Natural killer cell (primary cell): ENCODE results near the gene FOXJ3. TPM values are rescaled to one million over a fixed set of nuclear protein-coding genes. Genes with fewer than 3 reads are reported as not detected.
A peak's percentile ranks its signal among the peaks of the same experiment; 100 is the strongest.

Experiments used
- ATAC-seq, 3 donors: fragments of 150-1000 bp in 2 of 3; fragments of 200-7000 bp in 1 of 3; cut with Tn5 transposase; 1 replicate in 1 of 3; 2 replicates in 2 of 3; pipeline ENCODE4 v1.10.0; 2021; ENCODE audit warnings: mild to moderate bottlenecking in 2 of 3, moderate library complexity in 2 of 3
- DNase-seq, 2 donors: peaks; one replicate each; pipeline versions ENCODE4 v3.0.0 to v3.0.0-alpha.2; 2013 to 2021; ENCODE audit warnings: mixed read lengths in 1 of 2
- H3K27ac ChIP-seq: one replicate; pipeline ENCODE4 v1.5.1; 2013; ENCODE audit warnings: mild to moderate bottlenecking, low read length
- H3K27me3 ChIP-seq: one replicate; pipeline ENCODE4 v1.6.1; 2013; ENCODE audit warnings: low read length; ENCODE audit not compliant: control insufficient read depth, insufficient read depth
- H3K36me3 ChIP-seq: one replicate; pipeline ENCODE4 v1.6.1; 2013; ENCODE audit warnings: low read length; ENCODE audit not compliant: control insufficient read depth, insufficient read depth
- H3K4me1 ChIP-seq: one replicate; pipeline ENCODE4 v1.6.1; 2013; ENCODE audit warnings: low read length; ENCODE audit not compliant: control insufficient read depth, insufficient read depth
- H3K4me3 ChIP-seq: one replicate; pipeline ENCODE4 v1.5.1; 2013; ENCODE audit warnings: low read length
- H3K9me3 ChIP-seq: one replicate; pipeline ENCODE4 v1.6.1; 2013; ENCODE audit warnings: low read length; ENCODE audit not compliant: control insufficient read depth, insufficient read depth
- H3K27ac Mint-ChIP-seq, 2 donors: one replicate each; pipeline ENCODE4 v1.8.0; 2022; ENCODE audit warnings: mild to moderate bottlenecking in 2 of 2, mixed read lengths in 2 of 2, moderate library complexity in 1 of 2
- H3K27me3 Mint-ChIP-seq, 2 donors: one replicate each; pipeline ENCODE4 v1.8.0; 2022; ENCODE audit warnings: low read depth in 2 of 2, mixed read lengths in 2 of 2
- H3K36me3 Mint-ChIP-seq: one replicate; pipeline ENCODE4 v1.8.0; 2022; ENCODE audit warnings: mixed read lengths
- H3K4me1 Mint-ChIP-seq, 2 donors: one replicate each; pipeline ENCODE4 v1.8.0; 2022; ENCODE audit warnings: mixed read lengths in 2 of 2
- H3K4me3 Mint-ChIP-seq: one replicate; pipeline ENCODE4 v1.8.0; 2022; ENCODE audit warnings: mild to moderate bottlenecking, moderate library complexity, mixed read lengths
- H3K9me3 Mint-ChIP-seq, 2 donors: one replicate each; pipeline ENCODE4 v1.8.0; 2022; ENCODE audit warnings: mixed read lengths in 2 of 2
- WGBS: methylation state at CpG from one replicate; pipeline ENCODE4 v1.1.7; 2013; ENCODE audit warnings: missing lambda C conversion rate; ENCODE audit not compliant: insufficient coverage; 5-methylcytosine and 5-hydroxymethylcytosine counted together
- intact Hi-C: fragments of 100-400 bp; cut with micrococcal nuclease; formaldehyde crosslinking; loops from one replicate; pipeline ENCODE4 v1.14.2; 2022
- total RNA-seq, 4 donors: library from RNA; stranded (reverse); fragments of 120-200 nt in 1 of 4; gene quantifications; one replicate each; pipeline versions ENCODE4 v1.2.3 to v1.2.4, GENCODE V29; 2013 to 2022
- TF ChIP-seq, protein P1 (sequence below): fragments of 200-600 bp; IDR thresholded peaks from one replicate; pipeline ENCODE4 v1.8.0; 2022; ENCODE audit warnings: antibody characterized with exemption

Gene FOXJ3
- total RNA-seq, 3 donors from 2014 or later (not counting 1 experiment from before 2014, with no cell fraction given), result 81.9 to 93.8 (median 82.5) TPM

DNA sequence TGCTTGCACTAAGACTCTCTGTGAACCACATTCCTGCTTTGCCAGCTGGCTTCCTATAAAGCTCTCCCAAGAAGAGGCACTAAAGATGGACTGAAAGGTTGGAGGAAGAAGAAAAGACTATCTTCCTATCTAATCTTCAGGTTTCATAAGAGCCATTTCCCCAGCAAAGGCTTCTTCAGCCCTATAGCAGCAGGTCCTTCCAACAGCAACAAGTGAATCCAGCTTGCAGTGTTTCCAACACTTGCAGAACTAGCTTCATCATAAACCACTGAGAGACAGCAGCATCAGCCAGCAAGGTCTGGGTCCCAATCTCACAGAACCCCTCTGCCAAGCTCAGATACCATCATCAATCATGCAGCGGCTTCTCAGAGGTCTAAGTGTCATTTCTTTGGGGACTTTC is 28.1 kb downstream of the FOXJ3 start:
- Histone ChIP-seq H3K27ac (no peak overlapping the region), H3K36me3 (no peaks in the 10 kb centered on the region), H3K4me3 (no peak overlapping the region), H3K9me3 (peaks cover 4% of the 10 kb centered on the region), H3K4me1 (no peaks in the 10 kb centered on the region), H3K27me3 (no peaks in the 10 kb centered on the region)
- intact Hi-C loops, result no loop called here
- Mint-ChIP-seq H3K4me1 (peaks cover 51 to 57% of the 10 kb centered on the region in 2 donors), H3K27me3 (no peaks in the 10 kb centered on the region), H3K9me3 (peaks cover 0 to under 1% of the 10 kb centered on the region in 2 donors), H3K36me3 (peaks cover 2% of the 10 kb centered on the region), H3K4me3 (no peak overlapping the region), H3K27ac (peak overlapping the region in 1 of 2 donors; percentile 42)
- ATAC-seq, result no peak
- DNase-seq, result no peak
- WGBS, result 87% methylated on average over 1 of the region's 1 CpG
- TF ChIP-seq, protein P1, sequence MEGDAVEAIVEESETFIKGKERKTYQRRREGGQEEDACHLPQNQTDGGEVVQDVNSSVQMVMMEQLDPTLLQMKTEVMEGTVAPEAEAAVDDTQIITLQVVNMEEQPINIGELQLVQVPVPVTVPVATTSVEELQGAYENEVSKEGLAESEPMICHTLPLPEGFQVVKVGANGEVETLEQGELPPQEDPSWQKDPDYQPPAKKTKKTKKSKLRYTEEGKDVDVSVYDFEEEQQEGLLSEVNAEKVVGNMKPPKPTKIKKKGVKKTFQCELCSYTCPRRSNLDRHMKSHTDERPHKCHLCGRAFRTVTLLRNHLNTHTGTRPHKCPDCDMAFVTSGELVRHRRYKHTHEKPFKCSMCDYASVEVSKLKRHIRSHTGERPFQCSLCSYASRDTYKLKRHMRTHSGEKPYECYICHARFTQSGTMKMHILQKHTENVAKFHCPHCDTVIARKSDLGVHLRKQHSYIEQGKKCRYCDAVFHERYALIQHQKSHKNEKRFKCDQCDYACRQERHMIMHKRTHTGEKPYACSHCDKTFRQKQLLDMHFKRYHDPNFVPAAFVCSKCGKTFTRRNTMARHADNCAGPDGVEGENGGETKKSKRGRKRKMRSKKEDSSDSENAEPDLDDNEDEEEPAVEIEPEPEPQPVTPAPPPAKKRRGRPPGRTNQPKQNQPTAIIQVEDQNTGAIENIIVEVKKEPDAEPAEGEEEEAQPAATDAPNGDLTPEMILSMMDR, result no peak

DNA sequence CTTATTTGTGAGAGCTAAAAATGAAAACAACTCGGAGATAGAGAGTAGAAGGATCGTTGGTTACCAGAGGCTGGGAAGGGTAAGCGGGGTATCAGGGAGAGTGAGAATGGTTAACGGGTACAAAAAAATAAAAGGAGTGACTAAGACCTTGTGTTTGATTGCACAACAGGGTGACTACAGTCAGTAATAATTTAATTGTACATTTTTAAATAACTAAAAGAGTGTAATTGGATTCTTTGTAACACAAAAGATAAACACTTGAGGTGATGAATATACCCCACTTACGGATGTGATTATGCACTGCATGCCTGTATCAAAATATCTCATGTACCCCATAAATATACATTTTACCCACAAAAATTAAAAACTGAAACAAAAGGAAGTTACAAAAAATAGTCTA is 29.4 kb downstream of the FOXJ3 start:
- intact Hi-C loops, result no loop called here
- Histone ChIP-seq H3K4me3 (no peak overlapping the region), H3K9me3 (peaks cover 8% of the 10 kb centered on the region), H3K36me3 (peaks cover 3% of the 10 kb centered on the region), H3K27ac (no peak overlapping the region), H3K27me3 (no peaks in the 10 kb centered on the region), H3K4me1 (no peaks in the 10 kb centered on the region)
- H3K9me3 Mint-ChIP-seq, result peaks cover 3 to 8% of the 10 kb centered on the region in 2 donors
- peaks cover 47 to 48% of the 10 kb centered on the region in 2 donors for H3K4me1 Mint-ChIP-seq
- H3K36me3 Mint-ChIP-seq, result peaks cover 11% of the 10 kb centered on the region
- H3K27ac Mint-ChIP-seq, result no peak overlapping the region
- TF ChIP-seq, protein P1, result no peak
- no peaks in the 10 kb centered on the region for H3K27me3 Mint-ChIP-seq
- no peak for ATAC-seq
- DNase-seq, result no peak
- WGBS, result 99% methylated on average over 4 of the region's 5 CpGs
- no peak overlapping the region for H3K4me3 Mint-ChIP-seq

DNA sequence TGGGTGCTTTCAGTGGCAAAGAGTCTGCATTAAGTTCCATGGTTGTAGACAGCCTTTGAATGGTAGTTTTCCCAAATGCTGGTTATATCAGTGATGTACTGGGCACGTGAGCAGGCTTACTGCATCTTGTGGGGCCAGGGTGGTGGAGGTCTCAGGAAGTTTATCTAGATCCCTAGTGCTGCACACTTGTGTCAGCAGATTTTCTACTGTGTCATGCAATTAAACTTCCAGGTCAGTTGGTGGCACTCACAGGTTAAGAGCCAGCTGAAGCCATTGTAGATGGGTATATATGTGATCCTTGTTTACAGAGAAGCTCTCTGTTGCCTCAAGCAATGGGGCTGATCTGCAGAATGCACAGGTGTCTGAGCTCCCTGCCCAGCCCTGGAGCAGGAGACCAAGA is 33.0 kb downstream of the FOXJ3 start:
- H3K27ac ChIP-seq, result no peak overlapping the region
- intact Hi-C loops, result no loop called here
- Mint-ChIP-seq H3K36me3 (peaks cover 11% of the 10 kb centered on the region), H3K4me3 (no peak overlapping the region), H3K9me3 (peaks cover 4 to 8% of the 10 kb centered on the region in 2 donors), H3K27ac (no peak overlapping the region), H3K4me1 (peaks cover 47 to 60% of the 10 kb centered on the region in 2 donors), H3K27me3 (no peaks in the 10 kb centered on the region)
- WGBS, result 95% methylated on average over 1 of the region's 1 CpG
- no peak overlapping the region for H3K4me3 ChIP-seq
- peaks cover 3% of the 10 kb centered on the region for H3K36me3 ChIP-seq
- peaks cover 8% of the 10 kb centered on the region for H3K9me3 ChIP-seq
- ATAC-seq (no peak), DNase-seq (no peak)
- no peaks in the 10 kb centered on the region for H3K27me3 ChIP-seq
- no peaks in the 10 kb centered on the region for H3K4me1 ChIP-seq
- TF ChIP-seq, protein P1, result no peak

DNA sequence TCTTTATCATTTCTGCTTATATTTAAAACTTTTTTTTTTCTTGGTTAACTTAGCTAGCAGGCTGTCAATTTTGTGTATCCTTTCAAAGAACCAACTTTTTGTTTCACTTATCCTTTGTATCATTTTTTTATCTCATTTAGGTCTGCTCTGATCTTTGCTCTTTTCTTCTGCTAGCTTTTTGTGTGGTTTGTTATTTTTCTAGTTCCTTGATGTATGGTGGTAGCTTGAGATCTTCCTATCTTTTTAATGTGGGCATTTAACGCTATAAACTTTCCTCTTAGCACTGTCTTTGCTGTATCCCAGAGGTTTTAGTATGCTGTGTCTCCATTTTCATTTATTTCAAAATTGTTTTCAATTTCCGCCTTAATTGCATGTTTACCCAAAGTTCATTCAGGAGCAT is 36.5 kb downstream of the FOXJ3 start:
- Mint-ChIP-seq H3K4me1 (peaks cover 35 to 56% of the 10 kb centered on the region in 2 donors), H3K4me3 (no peak overlapping the region), H3K36me3 (peaks cover 11% of the 10 kb centered on the region), H3K27ac (no peak overlapping the region), H3K27me3 (no peaks in the 10 kb centered on the region), H3K9me3 (peaks cover 4 to 8% of the 10 kb centered on the region in 2 donors)
- no peaks in the 10 kb centered on the region for H3K4me1 ChIP-seq
- no peak for ATAC-seq
- H3K27ac ChIP-seq, result no peak overlapping the region
- TF ChIP-seq, protein P1, result no peak
- no peak overlapping the region for H3K4me3 ChIP-seq
- no peaks in the 10 kb centered on the region for H3K27me3 ChIP-seq
- H3K36me3 ChIP-seq, result peaks cover 3% of the 10 kb centered on the region
- 80% methylated on average over 2 of the region's 2 CpGs for WGBS
- H3K9me3 ChIP-seq, result peaks cover 8% of the 10 kb centered on the region
- intact Hi-C loops, result no loop called here
- peak in 1 of 2 donors; percentile 29 for DNase-seq
